ENCODE results near the gene TVP23C.

Gene TVP23C

GRCh38 chr17:15498107-15498506 lies 65.2 kb downstream of the TVP23C start:
- in situ Hi-C loops (cut with MboI; ENCODE audit: low sequenced_read_pairs): no loop called here

DNA sequence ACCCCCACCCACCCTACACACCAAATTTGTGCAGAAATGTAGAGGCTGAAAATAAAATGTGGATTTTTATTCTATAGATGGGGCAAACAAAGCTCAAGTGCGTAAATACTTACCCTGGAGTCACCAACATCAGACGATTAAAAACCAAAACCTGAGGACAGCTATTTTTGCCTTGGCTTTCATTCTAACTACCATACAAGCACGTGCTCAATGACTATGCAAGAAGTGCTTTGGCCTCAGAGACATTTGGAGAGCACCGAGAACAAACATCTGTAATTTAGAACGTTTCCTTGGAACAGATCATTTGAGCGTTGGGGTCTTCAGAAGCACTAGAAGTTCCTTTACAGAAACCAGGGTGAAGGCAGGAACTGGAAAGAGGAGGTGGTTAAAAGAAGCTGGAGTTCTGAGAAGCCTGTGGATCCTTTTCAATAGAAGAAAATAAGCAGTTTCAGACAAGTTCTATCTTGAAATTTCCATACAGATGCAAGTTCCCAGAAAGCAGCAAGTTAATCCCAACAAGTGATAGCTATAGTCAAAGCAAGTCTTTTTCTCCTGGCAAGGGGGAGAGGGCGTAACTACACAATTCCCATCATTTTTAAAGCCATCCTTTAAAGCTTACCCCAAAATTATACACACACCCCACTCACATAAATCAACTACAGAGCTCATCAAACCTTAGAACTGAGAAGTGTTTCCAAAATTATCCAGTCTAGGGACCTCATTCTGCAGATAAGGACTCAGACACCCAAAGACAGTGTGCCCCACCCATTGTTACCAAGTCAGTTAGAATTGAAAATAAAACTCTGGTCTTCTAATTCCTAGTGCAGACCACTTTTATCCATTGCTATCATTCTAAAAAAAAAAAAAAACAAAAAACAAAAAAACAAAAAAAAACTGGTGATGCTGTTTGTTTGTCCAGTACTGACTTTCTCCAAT lies 66.3 kb downstream of the TVP23C start:
- in situ Hi-C loops (cut with MboI; ENCODE audit: low sequenced_read_pairs): no loop called here

- in situ Hi-C loops (cut with MboI; ENCODE audit: low sequenced_read_pairs): no loop called here
Observed at GRCh38 chr17:15494821-15495220, 68.5 kb downstream of the TVP23C start.

DNA sequence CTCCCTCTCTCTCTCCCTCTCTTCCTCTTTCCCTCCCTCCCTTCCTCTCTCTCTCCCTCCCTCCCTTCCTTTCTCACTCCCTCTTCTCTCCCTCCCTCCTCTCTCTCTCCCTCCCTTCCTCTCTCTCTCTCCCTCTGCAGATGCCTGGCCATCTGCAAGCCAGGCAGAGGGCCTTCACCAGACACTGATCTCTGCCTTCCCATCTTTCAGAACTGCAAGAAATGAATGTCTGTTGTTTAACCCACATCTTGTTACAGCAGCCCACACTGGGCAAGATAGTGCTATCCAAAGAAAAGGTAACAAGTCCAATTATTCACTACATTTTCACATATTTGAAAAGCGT lies 69.6 kb downstream of the TVP23C start:
- in situ Hi-C loops (cut with MboI; ENCODE audit: low sequenced_read_pairs): no loop called here

DNA sequence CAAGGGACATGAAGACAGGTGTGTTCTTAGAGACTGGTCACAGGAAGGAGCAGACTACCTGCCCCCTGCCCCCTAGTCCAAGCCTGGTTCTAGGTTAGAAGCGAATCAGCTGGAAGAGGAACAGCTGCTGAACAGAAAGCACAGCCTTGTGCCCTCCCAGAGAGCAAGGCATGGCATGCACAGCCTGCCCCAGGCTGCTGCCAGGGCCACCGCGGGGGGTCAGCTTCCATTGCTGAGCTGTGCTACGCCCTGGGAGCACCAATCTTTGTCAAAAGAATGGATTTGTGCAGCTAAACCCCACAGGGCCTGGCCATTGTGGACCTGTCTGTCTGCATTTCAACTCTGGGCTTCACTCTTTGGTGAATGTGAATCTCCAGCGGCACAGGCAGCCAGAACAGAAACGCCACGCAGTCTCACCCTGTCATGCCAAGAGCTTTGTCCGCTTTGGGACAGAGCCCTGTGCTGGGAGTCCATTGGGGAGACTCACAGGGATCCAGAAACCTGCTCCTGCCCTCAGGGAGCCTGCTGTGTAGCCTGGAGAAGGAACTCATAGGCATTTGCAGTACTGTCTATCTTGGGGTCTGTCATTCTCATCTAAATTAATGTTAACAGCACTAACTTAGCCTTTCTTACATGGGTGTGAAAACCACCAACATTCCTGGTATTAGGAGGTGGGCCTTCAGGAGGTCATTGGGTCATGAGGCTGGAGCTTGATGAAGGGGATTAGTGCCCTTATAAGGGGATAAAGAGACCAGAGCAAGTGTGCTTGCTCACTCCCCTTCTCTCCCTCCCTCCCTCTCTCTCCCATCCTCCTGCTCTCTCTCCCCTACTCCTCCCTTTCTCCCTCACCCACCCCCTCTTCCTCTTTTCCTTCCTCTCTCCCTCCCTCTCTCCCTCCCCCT lies 70.2 kb downstream of the TVP23C start:
- in situ Hi-C loops (cut with MboI; ENCODE audit: low sequenced_read_pairs): no loop called here

GRCh38 chr17:15492186-15492585 lies 71.1 kb downstream of the TVP23C start:
- in situ Hi-C loops (cut with MboI; ENCODE audit: low sequenced_read_pairs): no loop called here

GRCh38 chr17:15490634-15491261 lies 72.5 kb downstream of the TVP23C start:
- in situ Hi-C loops (cut with MboI; ENCODE audit: low sequenced_read_pairs): no loop called here

GRCh38 chr17:15488557-15488956 lies 74.7 kb downstream of the TVP23C start:
- in situ Hi-C loops (cut with MboI; ENCODE audit: low sequenced_read_pairs): no loop called here

DNA sequence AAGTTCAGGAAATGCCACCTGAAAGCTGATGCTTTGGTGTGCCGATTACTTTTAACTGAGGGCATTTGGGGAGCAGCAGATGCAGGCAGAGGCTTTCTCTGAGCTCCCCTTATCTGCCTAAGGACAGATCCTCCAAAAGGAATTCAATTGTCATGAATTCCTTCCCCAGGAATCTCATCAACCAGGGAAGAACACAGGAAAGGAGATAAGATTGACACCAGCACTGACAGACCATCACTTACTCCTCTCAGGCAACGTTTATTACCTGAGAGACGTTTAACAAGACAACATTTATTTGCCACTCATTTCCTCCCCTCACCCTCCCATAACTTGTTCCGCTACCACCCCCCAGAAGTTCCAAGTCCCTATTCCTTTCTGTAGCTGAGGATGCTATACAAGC lies 78.2 kb downstream of the TVP23C start:
- in situ Hi-C loops (cut with MboI; ENCODE audit: low sequenced_read_pairs): no loop called here

- in situ Hi-C loops (cut with MboI; ENCODE audit: low sequenced_read_pairs): no loop called here
Observed at GRCh38 chr17:15483431-15483830, 79.9 kb downstream of the TVP23C start.

DNA sequence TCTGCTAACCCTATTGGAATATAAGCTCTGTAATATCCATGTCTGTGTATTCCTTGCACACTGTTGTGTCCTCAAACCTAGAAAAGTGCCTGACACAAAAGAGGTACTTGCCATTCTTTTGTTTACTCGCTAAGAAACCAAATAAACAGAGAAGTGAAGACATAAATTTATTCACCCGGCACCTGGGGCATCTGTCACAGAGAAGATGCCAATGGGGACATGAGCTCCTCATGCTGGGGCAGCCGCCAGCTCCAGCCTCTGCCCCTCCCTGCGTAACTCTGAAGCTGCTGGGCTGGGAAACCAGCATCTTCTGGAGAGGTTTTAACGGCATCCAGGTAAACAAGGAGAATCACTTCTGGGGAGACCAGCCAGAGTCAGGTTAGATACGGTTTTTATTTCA lies 80.8 kb downstream of the TVP23C start:
- in situ Hi-C loops (cut with MboI; ENCODE audit: low sequenced_read_pairs): no loop called here

DNA sequence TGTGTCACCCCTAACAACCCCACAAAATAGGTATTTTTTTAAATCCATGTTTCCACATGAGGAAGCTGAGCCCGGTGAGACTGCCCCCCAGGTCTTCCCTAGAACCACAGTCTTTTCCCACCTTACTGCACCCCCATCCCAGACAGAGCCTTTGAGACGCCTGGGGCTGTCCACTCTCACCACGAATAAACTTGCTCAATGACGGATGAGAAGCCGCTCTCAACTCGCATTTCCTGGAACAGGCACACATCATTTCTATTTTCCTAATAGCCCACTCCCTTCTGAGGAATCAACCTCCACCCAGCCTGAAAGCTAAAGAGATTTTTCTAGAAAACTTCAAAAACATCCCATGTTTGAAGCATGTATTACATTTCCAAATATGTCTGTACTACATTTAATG lies 81.8 kb downstream of the TVP23C start:
- in situ Hi-C loops (cut with MboI; ENCODE audit: low sequenced_read_pairs): no loop called here

- in situ Hi-C loops (cut with MboI; ENCODE audit: low sequenced_read_pairs): no loop called here
Observed at GRCh38 chr17:15480204-15480603, 83.1 kb downstream of the TVP23C start.

GRCh38 chr17:15479703-15480102 lies 83.6 kb downstream of the TVP23C start:
- in situ Hi-C loops (cut with MboI; ENCODE audit: low sequenced_read_pairs): no loop called here

GRCh38 chr17:15478845-15479244 lies 84.4 kb downstream of the TVP23C start:
- in situ Hi-C loops (cut with MboI; ENCODE audit: low sequenced_read_pairs): no loop called here

DNA sequence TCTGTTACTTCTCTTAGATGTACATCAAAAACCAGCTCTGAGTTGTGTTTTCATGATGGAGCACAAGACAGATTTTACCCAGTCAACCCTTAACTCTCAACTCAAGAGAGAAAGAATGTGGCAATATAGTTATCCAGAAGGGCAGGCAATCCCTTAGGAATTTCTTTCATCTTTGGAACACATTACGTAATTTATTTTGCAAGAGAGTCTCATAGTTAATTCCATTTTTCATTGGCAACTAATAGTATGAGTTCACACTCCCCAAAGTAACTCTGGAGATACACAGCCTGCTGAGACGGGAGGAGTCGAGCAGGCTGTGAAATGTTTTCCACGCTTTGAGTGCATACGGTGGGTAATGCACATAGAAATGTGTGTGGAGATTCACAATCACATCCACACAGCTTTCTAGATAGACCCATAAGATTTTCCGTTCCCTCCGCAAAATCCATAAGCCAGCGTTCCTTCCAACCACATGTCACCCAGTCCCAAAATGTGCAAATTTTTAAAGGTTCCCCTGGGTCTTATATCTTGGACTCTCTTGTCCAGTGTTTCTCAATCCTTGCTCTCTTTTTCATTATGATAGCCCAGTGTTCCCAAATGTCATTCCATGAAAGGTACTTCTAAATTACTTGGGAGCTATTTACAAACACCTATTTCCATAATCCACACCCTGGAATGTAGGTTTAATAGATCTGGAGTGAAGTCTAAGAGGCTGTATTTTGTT lies 87.5 kb downstream of the TVP23C start:
- in situ Hi-C loops (cut with MboI; ENCODE audit: low sequenced_read_pairs): no loop called here

- in situ Hi-C loops (cut with MboI; ENCODE audit: low sequenced_read_pairs): no loop called here
Observed at GRCh38 chr17:15472891-15473290, 90.4 kb downstream of the TVP23C start.

DNA sequence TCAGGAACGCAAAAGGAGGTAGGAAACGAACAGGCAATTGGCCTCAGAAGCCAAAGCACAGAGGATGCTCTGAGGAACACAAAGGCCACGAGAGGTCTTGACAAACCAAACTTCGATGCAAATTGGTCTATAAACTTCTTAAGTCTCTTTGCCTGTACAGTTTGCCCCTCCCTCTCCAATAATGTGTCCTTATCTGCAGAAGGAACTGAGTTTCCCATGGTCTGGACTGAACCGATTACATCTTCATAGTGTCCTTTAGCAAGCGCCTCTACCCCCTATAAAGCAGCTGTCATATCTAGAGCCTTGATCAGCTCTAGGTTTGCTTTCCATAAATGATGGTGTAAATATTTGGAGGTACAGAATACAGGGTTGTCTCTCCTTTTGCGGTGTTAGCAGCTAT lies 92.7 kb downstream of the TVP23C start:
- in situ Hi-C loops (cut with MboI; ENCODE audit: low sequenced_read_pairs): no loop called here

DNA sequence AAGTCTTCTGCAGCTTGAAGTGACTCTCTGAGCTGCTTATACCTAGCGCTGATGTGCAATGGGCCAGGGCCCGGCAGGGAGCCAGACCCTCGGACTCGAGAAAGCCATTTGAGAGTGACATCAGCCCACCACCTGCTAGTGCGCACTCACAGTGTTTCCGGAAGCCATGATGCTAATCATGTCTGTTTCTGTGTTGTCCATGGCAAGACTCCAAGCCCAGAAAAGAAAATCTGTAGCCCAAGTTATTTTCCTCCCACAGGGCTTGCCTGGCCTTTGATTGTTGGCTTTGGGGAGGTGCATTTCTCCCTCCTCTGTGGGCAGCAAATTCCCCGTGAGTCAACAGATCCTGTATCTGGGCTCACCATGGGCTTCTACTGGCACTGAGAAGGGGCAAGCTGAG lies 94.0 kb downstream of the TVP23C start:
- in situ Hi-C loops (cut with MboI; ENCODE audit: low sequenced_read_pairs): no loop called here

DNA sequence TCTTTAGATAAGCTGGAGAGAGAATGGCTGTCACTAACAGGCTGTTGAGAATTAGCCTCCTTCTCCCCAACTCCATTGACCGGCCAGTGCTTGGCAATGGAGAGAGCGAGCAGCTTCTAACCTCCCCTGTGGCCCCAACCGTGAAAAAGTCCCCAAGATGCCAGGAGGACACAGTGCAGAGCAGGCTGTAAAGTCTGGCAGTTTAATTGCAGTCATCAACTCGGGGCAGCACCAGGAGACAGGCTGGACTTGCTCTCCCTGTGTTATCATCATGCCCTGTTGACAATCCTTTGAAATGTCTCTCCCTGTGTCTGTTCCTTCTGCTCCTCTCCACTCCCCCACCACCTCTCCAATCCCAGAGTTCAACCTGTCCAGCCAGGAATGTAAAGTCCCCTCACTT lies 95.2 kb downstream of the TVP23C start:
- in situ Hi-C loops (cut with MboI; ENCODE audit: low sequenced_read_pairs): no loop called here

GRCh38 chr17:15467592-15467991 lies 95.7 kb downstream of the TVP23C start, which contains the start of gene CDRT4:
Gene CDRT4 (minus strand): TSS chr17:15467621. CDS start chr17:15440238, 27,383 bp downstream.
- in situ Hi-C loops (cut with MboI; ENCODE audit: low sequenced_read_pairs): no loop called here
